ENCODE data around the gene NCOA3.
A peak's percentile ranks its signal among the peaks of the same experiment; 100 is the strongest.
"Not testable (repeated sequence)": the region's sequence is repeated elsewhere in the genome, so short reads cannot be mapped to it uniquely, and the experiment has no call there.

Gene NCOA3

DNA sequence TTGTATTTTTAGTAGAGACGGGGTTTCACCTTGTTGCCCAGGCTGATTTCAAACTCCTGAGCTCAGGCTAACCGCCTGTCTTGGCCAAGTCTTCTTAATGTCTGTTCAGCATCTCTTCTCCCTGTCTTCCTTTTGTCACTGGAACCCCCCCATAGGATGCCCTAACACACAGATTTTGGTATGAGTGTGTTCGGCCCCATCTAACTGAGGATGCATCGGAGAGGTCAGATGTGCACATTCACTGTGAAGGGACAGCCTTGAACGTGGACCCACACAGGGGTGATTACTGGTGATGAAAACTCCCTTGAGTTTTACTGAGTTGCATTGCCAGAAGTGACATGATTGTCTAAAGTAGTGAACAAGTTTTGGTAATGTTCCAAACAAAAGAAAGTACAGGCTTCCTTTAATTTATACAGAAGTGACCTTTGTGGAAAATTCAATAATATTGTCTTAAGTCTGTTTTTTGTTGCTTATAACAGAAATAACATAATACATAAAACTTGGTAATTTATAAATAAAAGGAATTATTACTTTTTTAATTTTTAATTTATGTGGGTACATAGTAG is 40.5 kb upstream of the NCOA3 start:
- TF ChIP-seq TAF1 (IDR thresholded peaks at IDR 0.05; ENCODE audit: borderline replicate concordance, low read depth, low read length) (no peak), POLR2A (IDR thresholded peaks at IDR 0.05; ENCODE audit: low read depth, low read length) (no peak), POLR2AphosphoS5 (IDR thresholded peaks at IDR 0.05; ENCODE audit: low read depth, low read length) (no peak)
- FAIRE-seq (no peak), DNase-seq (ENCODE audit: insufficient read length) (no peak)

DNA sequence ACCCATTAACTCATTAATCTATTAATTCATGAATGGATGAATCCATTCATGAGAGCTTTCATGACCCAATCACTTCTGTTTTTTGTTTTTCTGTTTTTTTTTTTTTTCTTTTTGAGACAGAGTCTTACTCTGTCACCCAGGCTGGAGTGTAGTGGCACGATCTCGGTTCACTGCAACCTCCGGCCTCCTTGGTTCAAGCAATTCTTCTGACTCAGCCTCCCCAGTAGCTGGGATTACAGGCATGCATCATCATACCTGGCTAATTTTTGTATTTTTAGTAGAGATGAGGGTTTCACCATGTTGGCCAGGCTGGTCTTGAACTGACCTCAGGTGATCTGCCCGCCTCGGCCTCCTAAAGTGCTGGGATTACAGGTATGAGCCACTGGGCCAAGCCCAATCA is 39.8 kb upstream of the NCOA3 start:
- not testable (repeated sequence) for DNase-seq (ENCODE audit: insufficient read length); FAIRE-seq

DNA sequence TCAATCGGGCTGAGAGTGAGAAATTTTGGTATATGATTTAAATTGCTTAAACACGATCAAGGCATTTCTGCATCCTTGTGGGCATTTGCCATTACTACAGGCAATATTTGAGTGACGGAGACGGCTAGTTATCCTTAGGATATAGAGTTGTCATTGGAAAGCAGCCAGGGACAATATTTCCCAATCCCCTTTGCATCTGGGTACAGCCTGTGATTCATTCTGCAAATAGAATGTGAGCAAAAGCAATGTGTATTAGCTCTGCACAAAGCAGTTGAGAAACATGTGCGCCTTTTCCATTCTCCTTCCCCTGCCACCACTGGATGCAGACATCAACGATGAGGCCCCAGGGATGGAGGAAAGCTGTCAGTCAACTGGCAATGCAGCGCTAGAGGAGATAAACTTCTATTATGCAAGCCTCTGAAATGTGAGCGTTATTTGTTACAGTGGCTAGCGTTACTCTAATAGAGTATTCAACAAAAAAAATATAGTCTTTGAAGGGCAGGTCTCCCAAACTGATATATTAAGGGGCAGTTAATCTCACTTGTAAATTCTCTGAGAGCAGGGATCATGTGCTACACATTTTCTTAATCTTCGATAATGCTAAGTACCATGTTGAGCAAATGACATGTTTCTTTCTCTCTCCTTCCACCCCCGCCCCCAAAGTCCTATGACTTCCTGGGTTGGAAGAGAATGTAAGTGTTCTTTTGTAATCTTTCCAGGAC is 37.1 kb upstream of the NCOA3 start:
- no peak for DNase-seq (ENCODE audit: insufficient read length)

DNA sequence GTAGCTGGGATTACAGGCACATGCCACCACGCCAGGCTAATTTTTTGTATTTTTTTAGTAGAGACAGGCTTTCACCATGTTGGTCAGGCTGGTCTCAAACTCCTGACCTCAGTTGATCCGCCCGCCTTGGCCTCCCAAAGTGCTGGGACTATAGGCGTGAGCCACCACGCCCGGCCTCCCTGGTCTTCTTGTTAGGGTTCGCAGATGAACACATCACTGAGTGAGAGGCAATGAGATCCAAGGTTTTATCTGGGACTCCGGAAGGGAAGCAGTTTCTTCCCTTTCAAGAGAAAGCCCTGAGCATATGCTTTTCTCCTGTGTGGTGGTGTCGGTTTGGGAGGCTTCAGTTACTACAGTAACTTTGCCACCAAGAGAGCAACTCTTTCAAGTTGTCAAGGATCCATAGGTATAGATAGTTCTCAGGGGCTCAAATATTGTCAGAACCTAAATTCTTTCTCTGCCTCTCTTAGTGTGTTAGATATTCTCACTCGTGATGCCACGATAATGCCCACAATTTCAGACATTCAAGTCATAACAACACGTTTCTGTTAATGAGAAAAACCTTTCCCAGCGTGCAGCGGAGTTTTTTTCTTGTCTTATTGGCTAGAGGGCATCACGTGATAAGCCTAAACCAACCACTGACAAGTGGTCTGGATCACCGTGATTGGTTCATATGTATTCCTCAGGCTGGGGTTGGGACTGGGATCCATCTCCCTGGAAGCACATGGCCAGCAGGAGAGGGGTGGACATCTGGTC is 36.2 kb upstream of the NCOA3 start:
- DNase-seq (ENCODE audit: insufficient read length): no peak
- TF ChIP-seq POLR2A (IDR thresholded peaks at IDR 0.05; ENCODE audit: low read depth, low read length) (no peak), TAF1 (IDR thresholded peaks at IDR 0.05; ENCODE audit: borderline replicate concordance, low read depth, low read length) (no peak), POLR2AphosphoS5 (IDR thresholded peaks at IDR 0.05; ENCODE audit: low read depth, low read length) (no peak)
- FAIRE-seq: no peak

More for the DNA sequence above, 37.1 kb upstream of the NCOA3 start:
- FAIRE-seq: no peak
- TF ChIP-seq POLR2A (IDR thresholded peaks at IDR 0.05; ENCODE audit: low read depth, low read length): no peak
- no peak for TF ChIP-seq TAF1 (IDR thresholded peaks at IDR 0.05; ENCODE audit: borderline replicate concordance, low read depth, low read length)
- no peak for TF ChIP-seq POLR2AphosphoS5 (IDR thresholded peaks at IDR 0.05; ENCODE audit: low read depth, low read length)

DNA sequence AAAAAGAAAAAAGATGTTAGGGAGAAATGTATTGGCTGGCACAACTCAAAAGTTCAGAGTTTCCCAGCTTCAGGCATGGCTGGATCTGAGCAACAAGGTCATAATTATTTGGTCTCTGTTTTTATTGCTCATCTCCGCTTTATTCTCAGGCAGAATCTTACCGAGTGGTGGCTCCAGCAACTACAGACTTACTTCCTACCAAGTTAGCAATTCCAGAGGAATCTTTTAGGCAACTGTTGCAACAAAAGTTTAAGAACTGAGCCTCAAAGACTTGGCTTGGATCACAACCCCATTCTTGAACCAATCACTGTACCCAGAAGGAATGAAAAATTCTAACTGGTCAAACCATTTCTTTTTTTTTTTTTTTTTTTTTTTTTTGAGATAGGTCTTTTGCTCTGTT is 35.5 kb upstream of the NCOA3 start:
- no peak for DNase-seq (ENCODE audit: insufficient read length)
- FAIRE-seq: no peak
- no peak for TF ChIP-seq POLR2AphosphoS5 (IDR thresholded peaks at IDR 0.05; ENCODE audit: low read depth, low read length)
- TF ChIP-seq TAF1 (IDR thresholded peaks at IDR 0.05; ENCODE audit: borderline replicate concordance, low read depth, low read length): no peak
- TF ChIP-seq POLR2A (IDR thresholded peaks at IDR 0.05; ENCODE audit: low read depth, low read length): no peak

DNA sequence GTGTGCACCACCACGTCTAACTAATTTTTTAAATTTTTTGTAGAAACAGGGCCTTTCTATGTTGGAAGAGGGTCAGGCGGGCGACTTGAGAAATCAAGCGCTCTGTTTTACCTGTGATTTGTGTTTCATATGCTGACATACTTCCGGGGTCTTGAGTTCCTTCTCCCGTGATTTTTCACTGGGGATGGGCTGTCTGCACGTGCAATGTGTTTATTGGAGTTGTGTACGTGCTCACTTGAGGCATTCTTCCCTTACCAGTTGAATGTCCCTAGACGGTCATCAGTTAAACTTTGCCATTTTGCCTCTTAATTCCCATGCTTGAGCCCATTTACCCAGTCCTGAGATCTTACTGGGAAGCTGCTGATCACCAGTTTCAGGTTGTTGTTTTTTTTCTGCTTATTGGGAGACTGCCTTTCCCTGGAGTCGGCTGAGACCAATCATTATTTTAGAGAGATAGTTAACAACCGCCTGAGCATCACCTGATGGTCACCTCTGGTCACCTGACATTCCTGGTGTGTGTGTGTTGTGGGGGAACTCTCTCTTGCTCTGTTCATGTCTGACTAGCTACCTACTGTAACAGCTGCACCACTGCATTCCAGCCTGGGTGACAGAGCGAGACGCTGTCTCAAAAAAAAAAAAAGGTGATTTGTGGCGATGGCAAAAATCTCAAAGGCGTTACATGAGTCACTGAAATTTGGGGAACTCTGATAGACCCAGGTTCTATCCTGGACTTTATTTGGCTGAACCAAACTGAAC is 34.8 kb upstream of the NCOA3 start:
- no peak for FAIRE-seq
- TF ChIP-seq POLR2A (IDR thresholded peaks at IDR 0.05; ENCODE audit: low read depth, low read length) (no peak), TAF1 (IDR thresholded peaks at IDR 0.05; ENCODE audit: borderline replicate concordance, low read depth, low read length) (no peak), POLR2AphosphoS5 (IDR thresholded peaks at IDR 0.05; ENCODE audit: low read depth, low read length) (no peak)
- no peak for DNase-seq (ENCODE audit: insufficient read length)

DNA sequence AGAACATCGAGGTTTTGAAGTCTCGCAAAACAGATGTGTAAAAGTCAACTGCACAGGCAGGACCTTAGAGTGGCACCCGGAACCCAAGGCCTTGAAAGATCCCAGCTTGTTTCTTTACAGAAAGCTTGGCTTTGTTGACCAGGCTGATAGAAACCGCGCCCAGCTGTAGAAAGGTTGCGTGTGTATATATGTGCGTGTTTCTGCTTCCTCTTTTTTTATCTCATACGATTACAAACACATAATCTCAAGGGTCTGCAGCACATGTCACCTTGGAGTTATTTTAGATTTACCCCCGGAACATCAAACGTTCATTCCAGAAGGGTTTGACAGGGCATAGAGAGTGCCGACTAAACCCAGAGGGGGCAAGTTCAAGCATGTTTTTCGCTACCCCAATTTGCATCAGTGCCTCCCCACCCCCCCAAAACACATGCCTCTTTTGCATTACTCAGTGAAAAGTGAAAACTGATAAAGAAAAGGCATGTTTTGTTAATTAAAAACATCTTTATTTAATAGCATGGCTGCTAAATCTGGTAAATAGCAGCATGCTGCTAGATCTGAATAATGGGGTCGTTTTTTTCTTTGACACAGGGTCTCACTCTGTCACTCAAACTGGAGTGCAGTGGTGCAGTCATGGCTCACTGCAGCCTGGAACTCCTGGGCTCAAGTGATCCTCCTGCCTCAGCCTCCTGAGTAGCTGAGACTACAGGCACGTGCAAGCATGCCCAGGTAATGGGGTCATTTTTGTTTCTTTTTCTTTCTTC is 33.2 kb upstream of the NCOA3 start:
- DNase-seq (ENCODE audit: insufficient read length) (peak; percentile 39), FAIRE-seq (peak; percentile 40)
- TF ChIP-seq POLR2AphosphoS5 (IDR thresholded peaks at IDR 0.05; ENCODE audit: low read depth, low read length): no peak
- TF ChIP-seq TAF1 (IDR thresholded peaks at IDR 0.05; ENCODE audit: borderline replicate concordance, low read depth, low read length): no peak
- TF ChIP-seq POLR2A (IDR thresholded peaks at IDR 0.05; ENCODE audit: low read depth, low read length): no peak

DNA sequence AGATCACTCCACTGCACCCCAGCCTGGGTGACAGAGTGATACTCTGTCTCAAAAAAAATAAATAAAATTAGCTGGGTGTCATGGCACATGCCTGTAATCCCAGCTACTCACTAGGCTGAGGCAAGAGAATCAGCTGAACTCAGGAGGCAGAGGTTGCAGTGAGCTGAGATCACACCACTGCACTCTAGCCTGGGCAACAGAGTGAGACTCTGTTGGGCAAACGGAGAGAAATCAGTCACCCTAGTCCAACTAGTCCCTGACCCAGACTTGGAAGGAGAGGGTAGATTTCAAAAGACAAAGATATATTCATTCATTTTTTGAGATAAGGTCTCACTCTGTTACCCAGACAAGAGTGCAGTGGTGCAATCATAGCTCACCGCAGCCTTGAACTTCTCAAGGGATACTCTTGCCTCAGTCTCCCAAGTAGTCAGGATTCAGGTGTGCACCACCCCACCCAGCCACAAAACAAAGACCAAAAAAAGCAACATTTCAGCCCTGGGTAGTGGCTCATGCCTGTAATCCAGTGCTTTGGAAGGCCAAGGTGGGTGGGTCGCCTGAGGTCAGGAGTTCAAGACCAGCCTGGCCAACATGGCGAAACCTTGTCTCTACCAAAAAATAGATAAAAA is 26.2 kb upstream of the NCOA3 start:
- no peak for TF ChIP-seq POLR2AphosphoS5 (IDR thresholded peaks at IDR 0.05; ENCODE audit: low read depth, low read length)
- no peak for TF ChIP-seq TAF1 (IDR thresholded peaks at IDR 0.05; ENCODE audit: borderline replicate concordance, low read depth, low read length)
- no peak for TF ChIP-seq POLR2A (IDR thresholded peaks at IDR 0.05; ENCODE audit: low read depth, low read length)
- DNase-seq (ENCODE audit: insufficient read length): no peak
- FAIRE-seq: no peak

DNA sequence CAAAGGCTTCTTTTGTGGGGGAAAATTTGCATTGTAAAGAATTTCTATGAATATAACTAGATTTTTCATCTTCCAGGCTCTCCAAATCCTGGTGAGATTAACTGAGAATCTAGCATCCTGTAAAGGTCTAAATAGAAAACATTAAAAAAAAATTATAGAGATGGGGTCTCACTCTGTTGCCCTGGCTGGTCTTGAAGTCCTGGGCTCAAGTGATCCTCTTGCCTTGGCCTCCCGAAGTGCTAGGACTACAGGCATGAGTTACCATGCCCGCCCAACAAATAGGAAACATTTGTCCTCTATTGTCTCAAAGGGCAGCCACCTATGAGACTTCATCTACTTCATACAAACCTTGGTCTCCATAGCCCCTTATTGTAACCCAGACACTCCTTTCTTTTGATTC is 25.2 kb upstream of the NCOA3 start:
- no peak for FAIRE-seq
- no peak for DNase-seq (ENCODE audit: insufficient read length)
- TF ChIP-seq POLR2A (IDR thresholded peaks at IDR 0.05; ENCODE audit: low read depth, low read length) (no peak), POLR2AphosphoS5 (IDR thresholded peaks at IDR 0.05; ENCODE audit: low read depth, low read length) (no peak), TAF1 (IDR thresholded peaks at IDR 0.05; ENCODE audit: borderline replicate concordance, low read depth, low read length) (no peak)

DNA sequence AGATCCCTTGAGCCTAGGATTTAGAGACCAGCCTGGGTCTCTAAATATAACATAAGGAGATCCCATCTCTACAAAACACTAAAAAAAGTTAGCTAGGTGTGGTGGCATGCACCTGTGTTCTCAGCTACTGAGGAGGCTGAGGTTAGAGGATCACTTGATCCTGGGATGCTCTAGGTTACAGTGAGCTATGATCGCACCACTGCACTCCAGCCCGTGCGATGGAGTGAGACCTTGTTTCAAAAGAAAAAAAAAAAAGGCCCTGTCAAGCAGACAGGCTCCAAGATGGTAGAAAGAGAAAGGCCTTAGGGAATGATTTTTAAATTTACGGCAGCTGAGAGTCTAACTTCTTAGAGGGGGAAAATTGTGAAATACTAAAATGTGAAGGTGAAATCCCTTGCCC is 22.6 kb upstream of the NCOA3 start:
- no peak for TF ChIP-seq POLR2A (IDR thresholded peaks at IDR 0.05; ENCODE audit: low read depth, low read length)
- no peak for TF ChIP-seq POLR2AphosphoS5 (IDR thresholded peaks at IDR 0.05; ENCODE audit: low read depth, low read length)
- no peak for TF ChIP-seq TAF1 (IDR thresholded peaks at IDR 0.05; ENCODE audit: borderline replicate concordance, low read depth, low read length)
- DNase-seq (ENCODE audit: insufficient read length) (no peak), FAIRE-seq (no peak)
